Heart left ventricle (tissue), 16 donors: ENCODE data around the gene CAMTA1. TPM values are rescaled to one million over a fixed set of nuclear protein-coding genes. Genes with fewer than 3 reads are reported as not detected.

Experiments used
- ATAC-seq, 4 donors: fragments of 200-7000 bp; cut with Tn5 transposase; one replicate each; pipeline ENCODE4 v1.9.1; 2020 to 2022; ENCODE audit warnings: moderate library complexity in 4 of 4, mild to moderate bottlenecking in 3 of 4, moderate number of reproducible peaks in 1 of 4
- DNase-seq, 5 donors: peaks; one replicate each; pipeline ENCODE4 v3.0.0-alpha.2; 2020
- H3K27ac ChIP-seq, 12 donors: fragments of 200-600 bp; sonication (generic) in 4 of 12; one replicate each; pipeline versions ENCODE4 v1.5.0 to v1.8.0; 2016 to 2022; ENCODE audit warnings: mild to moderate bottlenecking in 2 of 12
- H3K27me3 ChIP-seq, 9 donors: fragments of 200-600 bp; sonication (generic) in 2 of 9; one replicate each; pipeline versions ENCODE4 v1.5.1 to v1.8.0; 2016 to 2022; ENCODE audit warnings: mild to moderate bottlenecking in 3 of 9
- H3K36me3 ChIP-seq, 9 donors: fragments of 200-600 bp; sonication (generic) in 2 of 9; one replicate each; pipeline versions ENCODE4 v1.5.0 to v1.8.0; 2018 to 2022; ENCODE audit warnings: mild to moderate bottlenecking in 2 of 9
- H3K4me1 ChIP-seq, 12 donors: fragments of 200-600 bp; sonication (generic) in 4 of 12; one replicate each; pipeline versions ENCODE4 v1.5.0 to v1.8.0; 2016 to 2022; ENCODE audit warnings: mild to moderate bottlenecking in 3 of 12
- H3K4me3 ChIP-seq, 12 donors: fragments of 200-600 bp; sonication (generic) in 4 of 12; one replicate each; pipeline versions ENCODE4 v1.5.0 to v1.8.0; 2017 to 2022; ENCODE audit warnings: mild to moderate bottlenecking in 9 of 12, moderate library complexity in 4 of 12
- H3K9me3 ChIP-seq, 12 donors: fragments of 200-600 bp; sonication (generic) in 4 of 12; one replicate each; pipeline versions ENCODE4 v1.5.0 to v1.8.0; 2016 to 2022; ENCODE audit warnings: mild to moderate bottlenecking in 1 of 12
- CTCF ChIP-seq, 12 donors: fragments of 200-600 bp; sonication (generic) in 4 of 12; IDR thresholded peaks; one replicate each; pipeline versions ENCODE4 v1.5.0 to v1.8.0; 2018 to 2022; ENCODE audit warnings: antibody characterized with exemption in 12 of 12, mild to moderate bottlenecking in 5 of 12
- POLR2A ChIP-seq, 2 donors: fragments of 450-650 bp; IDR thresholded peaks; one replicate each; pipeline ENCODE4 v1.6.1; 2017; ENCODE audit warnings: antibody characterized with exemption in 2 of 2, mild to moderate bottlenecking in 2 of 2, moderate library complexity in 2 of 2
- WGBS, 4 donors: extraction: QIAGEN DNeasy Blood & Tissue Kit in 2 of 4; methylation state at CpG; one replicate each; pipeline versions ENCODE4 v1.1.5 to v1.1.7; 2013 to 2018; 5-methylcytosine and 5-hydroxymethylcytosine counted together
- intact Hi-C, 10 donors: fragments of 100-400 bp; cut with DNase I; formaldehyde crosslinking; loops; one replicate each; pipeline versions ENCODE4 v1.11.1 to v1.14.2; 2022
- polyA plus RNA-seq, 2 donors: library from polyadenylated mRNA; stranded (reverse); fragments of 200-250 nt; gene quantifications; one replicate each; pipeline ENCODE4 v1.2.3, GENCODE V29; 2013
- total RNA-seq, 9 donors: library from RNA; depleted of rRNA in 2 of 9; stranded (reverse); fragments of >200 nt in 2 of 9; fragmentation: NEBNext Ultra II Directional in 3 of 9; extraction: Animal tissue kit (Norgen Biotek cat#: 25700) in 3 of 9; gene quantifications; one replicate each; pipeline versions ENCODE4 v1.1.0 to v1.2.4, GENCODE V29; 2016 to 2023
- donor health status: ischemic (EF 13 %, LVEDD 7.1; RV severe dilation, severe dysfunction).
- donor health status: healthy with polysubstance abuse.
- donor health status: DM: no; HTN: yes; CAD: no.
- donor health status: DM: no; HTN: no; CAD: no.
- donor health status: ischemic (EF 25% LVEDD 6.9; RV normal size, moderate dysfunction).
- donor health status: ischemic (EF 25% LVEDD 5.7; RV mildly dilated, moderate dysfunction).
- donor health status: healthy.
- donor health status: DM: yes; HTN: yes; CAD: no.
- donor health status: ischemic (EF 35%, LVEDD 5.7; RV mildly dilated, moderate dysfunction).
- donor health status: nonischemic (EF 11% LVEDD 7.7; RV severe dilation, severe dysfunction).
- donor health status: DM: yes; HTN: yes; CAD: no.
- donor health status: PGD.
- donor health status: ischemic (EF 29% LVEDD 5.4; RV normal size, mild dysfunction).
- donor health status: nonischemic (EF 23%, LVEDD 6.1; RV moderate dilation, normal function).

CAMTA1 gene
- total and polyA plus RNA-seq, 11 donors, result 114 to 303 (median 137) TPM

GRCh38 chr1:7209336-7209735, 424.1 kb downstream of the CAMTA1 start:
- Histone ChIP-seq H3K9me3 (no peaks in the 10 kb centered on the region), H3K27ac (no peak overlapping the region), H3K27me3 (peaks cover 0 to 20% (median 0%) of the 10 kb centered on the region in 9 donors), H3K4me1 (no peaks in the 10 kb centered on the region), H3K36me3 (no peaks in the 10 kb centered on the region), H3K4me3 (no peak overlapping the region)
- WGBS, 4 donors, result 20 to 31% (median 27%) methylated on average over 3 of the region's 3 CpGs
- DNase-seq, result no peak
- TF ChIP-seq CTCF (IDR thresholded peaks at IDR 0.05) (no peak), POLR2A (IDR thresholded peaks at IDR 0.05) (no peak)
- ATAC-seq, result no peak
- intact Hi-C loops, result loop anchor here in 6 of 10 donors (2.0 to 10.0 kb wide), 9 partner anchors 135 to 487 kb away; partner anchors contain the start of gene CAMTA1 (in 1 of the 6)

- DNase-seq (no peak), ATAC-seq (no peak)
- WGBS, 4 donors, result 26 to 34% (median 29%) methylated on average over 9 of the region's 9 CpGs
- Histone ChIP-seq H3K4me3 (no peak overlapping the region), H3K9me3 (peaks cover 0 to 2% (median 0%) of the 10 kb centered on the region in 12 donors), H3K36me3 (no peaks in the 10 kb centered on the region), H3K27me3 (peaks cover 0 to 9% (median 0%) of the 10 kb centered on the region in 9 donors), H3K4me1 (no peaks in the 10 kb centered on the region), H3K27ac (no peak overlapping the region)
- TF ChIP-seq POLR2A (IDR thresholded peaks at IDR 0.05), result no peak
- TF ChIP-seq CTCF (IDR thresholded peaks at IDR 0.05), result peak; percentile 39 to 70 (median 60)
- intact Hi-C loops, result loop anchor here in 7 of 10 donors (5.0 to 10.0 kb wide), 5 partner anchors 174 to 501 kb away; no protein-coding TSS in a partner anchor
Observed at GRCh38 chr1:7218210-7218832, 433.1 kb downstream of the CAMTA1 start.

- TF ChIP-seq POLR2A (IDR thresholded peaks at IDR 0.05) (no peak), CTCF (IDR thresholded peaks at IDR 0.05) (no peak)
- Histone ChIP-seq H3K9me3 (peaks cover 0 to 2% (median 0%) of the 10 kb centered on the region in 12 donors), H3K36me3 (no peaks in the 10 kb centered on the region), H3K4me1 (no peaks in the 10 kb centered on the region), H3K27me3 (peaks cover 0 to 9% (median 0%) of the 10 kb centered on the region in 9 donors), H3K27ac (no peak overlapping the region), H3K4me3 (no peak overlapping the region)
- 88 to 90% (median 89%) methylated on average over 10 of the region's 10 CpGs for WGBS, 4 donors
- ATAC-seq, result no peak
- intact Hi-C loops, result loop anchor here in 7 of 10 donors (5.0 to 10.0 kb wide), 5 partner anchors 174 to 502 kb away; no protein-coding TSS in a partner anchor
- DNase-seq, result no peak
Observed at GRCh38 chr1:7219031-7219430, 433.8 kb downstream of the CAMTA1 start.

GRCh38 chr1:7220007-7220406, 434.8 kb downstream of the CAMTA1 start:
- Histone ChIP-seq H3K4me1 (no peaks in the 10 kb centered on the region), H3K4me3 (no peak overlapping the region), H3K36me3 (no peaks in the 10 kb centered on the region), H3K9me3 (peaks cover 0 to 2% (median 0%) of the 10 kb centered on the region in 12 donors), H3K27me3 (peaks cover 0 to 9% (median 0%) of the 10 kb centered on the region in 9 donors), H3K27ac (peak overlapping the region in 1 of 12 donors; percentile 38)
- DNase-seq (no peak), ATAC-seq (no peak)
- TF ChIP-seq POLR2A (IDR thresholded peaks at IDR 0.05) (no peak), CTCF (IDR thresholded peaks at IDR 0.05) (no peak)
- WGBS, 4 donors, result 91 to 95% (median 93%) methylated on average over 10 of the region's 10 CpGs
- intact Hi-C loops, result loop anchor here in 4 of 10 donors (5.0 kb wide), 1 partner anchor 427 kb away; no protein-coding TSS in a partner anchor
